ENCODE measurements around the gene RAP1GAP2. TPM values are rescaled to one million over a fixed set of nuclear protein-coding genes. Genes with fewer than 3 reads are reported as not detected.
A peak's percentile ranks its signal among the peaks of the same experiment; 100 is the strongest.

Gene RAP1GAP2
- 1 to 10 TPM in 3 of 4 donors, under 1 TPM in 1; 0.85 to 2.4 (median 1.5) TPM for total RNA-seq

DNA sequence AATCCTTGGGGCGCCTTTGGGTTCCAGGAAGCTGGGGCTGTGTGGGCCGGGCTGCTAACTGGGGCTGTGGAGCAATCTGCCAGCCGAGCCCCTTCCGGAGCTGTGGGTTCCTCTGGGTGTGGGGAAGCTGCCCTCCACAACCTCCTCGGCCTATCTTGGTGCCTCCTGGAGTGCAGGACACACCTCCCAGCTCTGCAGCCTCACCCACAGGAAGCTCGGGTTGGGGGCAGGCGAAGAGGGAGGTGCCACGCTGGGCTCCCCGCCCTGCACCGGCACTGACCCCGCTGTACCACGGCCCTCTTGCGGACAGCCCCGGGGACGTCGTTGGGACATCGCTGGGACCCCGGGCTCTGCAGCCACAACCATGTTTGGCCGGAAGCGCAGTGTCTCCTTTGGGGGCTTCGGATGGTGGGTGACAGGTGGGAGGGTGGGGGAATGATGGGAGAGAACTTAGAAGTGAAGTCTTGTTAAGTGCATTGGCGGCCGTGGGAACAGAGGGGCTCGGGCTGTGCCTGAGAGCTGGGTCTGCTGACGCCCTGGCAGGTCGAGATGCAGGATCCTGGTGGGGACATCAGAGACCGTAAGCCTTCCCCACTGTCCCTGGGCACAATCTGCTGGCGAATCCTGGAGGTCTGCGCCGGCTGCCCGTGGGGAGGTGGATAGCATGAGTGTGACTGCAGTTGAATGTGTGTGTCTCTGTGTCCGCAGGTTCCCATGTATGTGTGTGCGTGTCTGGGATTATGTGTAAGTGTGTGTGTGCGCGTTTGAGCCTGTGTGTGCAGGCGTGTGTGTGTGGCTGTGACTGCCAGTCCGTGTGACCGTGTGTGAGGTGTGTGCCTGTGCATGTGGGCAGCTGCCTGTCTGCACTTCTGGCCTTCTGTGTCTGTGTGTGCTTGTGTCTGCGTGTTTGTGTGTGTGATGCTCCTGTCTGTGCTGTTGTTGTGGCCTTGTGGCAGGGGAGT is at the start of gene RAP1GAP2:
Gene RAP1GAP2, plus strand, starts transcription at position 275 of the 962 bp plus-strand sequence. Its CDS starts 90 bp downstream, at position 365.
- intact Hi-C loops (cut with DNase I; ENCODE audit: low total_unique reads): no loop called here
- Histone ChIP-seq H3K4me1 (no peaks in the 10 kb centered on the region), H3K9me3 (no peaks in the 10 kb centered on the region), H3K36me3 (no peaks in the 10 kb centered on the region), H3K27me3 (peaks cover 5 to 11% (median 6%) of the 10 kb centered on the region in 3 donors), H3K4me3 (peak within 1 kb of the TSS in 1 of 4 donors; percentile 25), H3K27ac (no peak within 1 kb of the TSS)
- peak; percentile 36 to 50 for DNase-seq
- no peak for ATAC-seq
- in situ Hi-C loops (cut with MboI; ENCODE audit: low sequenced_read_pairs in 4 of 4): no loop called here
- TF ChIP-seq POLR2A (IDR thresholded peaks at IDR 0.05): no peak
- TF ChIP-seq CTCF (IDR thresholded peaks at IDR 0.05 in 4 of 5, conservative IDR thresholded peaks at IDR 0.05 in 1 of 5): no peak

- Histone ChIP-seq H3K36me3 (no peaks in the 10 kb centered on the region), H3K4me1 (no peaks in the 10 kb centered on the region), H3K4me3 (no peak within 1 kb of the TSS), H3K9me3 (no peaks in the 10 kb centered on the region), H3K27me3 (peaks cover 29 to 43% (median 35%) of the 10 kb centered on the region in 3 donors), H3K27ac (no peak within 1 kb of the TSS)
- DNase-seq (no peak), ATAC-seq (no peak)
- intact Hi-C loops (cut with DNase I; ENCODE audit: low total_unique reads): no loop called here
- no peak for TF ChIP-seq POLR2A (IDR thresholded peaks at IDR 0.05)
- TF ChIP-seq CTCF (IDR thresholded peaks at IDR 0.05 in 4 of 5, conservative IDR thresholded peaks at IDR 0.05 in 1 of 5): no peak
- in situ Hi-C loops (cut with MboI; ENCODE audit: low sequenced_read_pairs in 4 of 4): no loop called here
These were observed 47.0 kb upstream of the RAP1GAP2 start, which contains the start of gene CCDC92B for GRCh38 chr17:2749058-2749783. Gene CCDC92B (minus strand): TSS chr17:2749652. CDS start chr17:2735145, 14,507 bp downstream.

DNA sequence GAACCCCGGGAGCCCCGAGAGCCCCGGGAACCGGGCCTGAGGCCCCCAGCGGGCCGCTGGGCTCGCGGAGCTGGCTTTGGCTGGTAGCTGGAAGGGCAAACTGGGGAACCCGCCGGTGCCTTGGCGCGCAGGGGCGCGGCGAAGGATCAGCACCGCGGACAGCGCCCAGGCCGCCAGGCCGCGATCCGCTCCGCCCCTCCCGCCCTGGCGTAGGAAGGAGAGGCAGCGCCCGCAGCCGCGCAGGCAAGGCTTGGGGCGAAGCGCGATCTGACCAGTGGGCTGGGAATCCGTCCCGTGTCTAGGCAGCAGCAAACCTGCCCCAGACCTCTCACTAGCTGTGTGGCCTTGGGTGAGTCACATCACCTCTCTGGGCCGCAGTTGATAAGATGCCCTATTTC is 46.5 kb upstream of the RAP1GAP2 start:
- Histone ChIP-seq H3K27ac (no peak overlapping the region), H3K36me3 (no peaks in the 10 kb centered on the region), H3K4me3 (no peak overlapping the region), H3K4me1 (no peaks in the 10 kb centered on the region), H3K27me3 (peaks cover 32 to 44% (median 35%) of the 10 kb centered on the region in 3 donors), H3K9me3 (no peaks in the 10 kb centered on the region)
- no peak for TF ChIP-seq POLR2A (IDR thresholded peaks at IDR 0.05)
- intact Hi-C loops (cut with DNase I; ENCODE audit: low total_unique reads) (no loop called here), in situ Hi-C loops (cut with MboI; ENCODE audit: low sequenced_read_pairs in 4 of 4) (no loop called here)
- DNase-seq (peak; percentile 20 to 40), ATAC-seq (peak in 1 of 2 donors; percentile 46)

- no peak for ATAC-seq
These were observed 45.5 kb upstream of the RAP1GAP2 start for GRCh38 chr17:2750721-2751120.

More at GRCh38 chr17:2750721-2751120, 45.5 kb upstream of the RAP1GAP2 start:
- Histone ChIP-seq H3K27me3 (peaks cover 33 to 42% (median 35%) of the 10 kb centered on the region in 3 donors), H3K4me1 (no peaks in the 10 kb centered on the region), H3K9me3 (no peaks in the 10 kb centered on the region), H3K27ac (no peak overlapping the region), H3K36me3 (no peaks in the 10 kb centered on the region), H3K4me3 (no peak overlapping the region)
- intact Hi-C loops (cut with DNase I; ENCODE audit: low total_unique reads): no loop called here
- in situ Hi-C loops (cut with MboI; ENCODE audit: low sequenced_read_pairs in 4 of 4): no loop called here
- TF ChIP-seq CTCF (IDR thresholded peaks at IDR 0.05 in 4 of 5, conservative IDR thresholded peaks at IDR 0.05 in 1 of 5) (no peak), POLR2A (IDR thresholded peaks at IDR 0.05) (no peak)
- no peak for DNase-seq

All from gastrocnemius medialis (tissue), 4 donors.